Activated CD8-positive, alpha-beta memory T cell treated with anti-CD3 and anti-CD28 coated beads for 24 hours (primary cell): ENCODE data around the gene CDH23.

Experiments used
- DNase-seq: peaks from one replicate; pipeline ENCODE4 v3.0.0-alpha.2; 2020

The CDH23 gene

GRCh38 chr10:71393841-71394475 lies 2.8 kb upstream of the CDH23 start:
- peak; percentile 45 for DNase-seq

- DNase-seq: peak; percentile 40
Observed at GRCh38 chr10:71394926-71395562, 1.7 kb upstream of the CDH23 start.

- DNase-seq: peak; percentile 47
Observed at GRCh38 chr10:71395621-71396020, 1.1 kb upstream of the CDH23 start.

GRCh38 chr10:71396084-71396710 lies 523 bp upstream of the CDH23 start:
- peak; percentile 76 for DNase-seq

GRCh38 chr10:71397296-71398212 lies 834 bp downstream of the CDH23 start:
- DNase-seq: peak; percentile 58

- peak; percentile 41 for DNase-seq
Observed at GRCh38 chr10:71398976-71399375, 2.3 kb downstream of the CDH23 start.

GRCh38 chr10:71399946-71400345 lies 3.2 kb downstream of the CDH23 start:
- DNase-seq: peak; percentile 51

GRCh38 chr10:71401056-71401455 lies 4.3 kb downstream of the CDH23 start:
- DNase-seq: peak; percentile 46

GRCh38 chr10:71402005-71402404 lies 5.3 kb downstream of the CDH23 start:
- no peak for DNase-seq

- no peak for DNase-seq
Observed at GRCh38 chr10:71404503-71405295, 8.0 kb downstream of the CDH23 start.

- DNase-seq: no peak
Observed at GRCh38 chr10:71406878-71407277, 10.2 kb downstream of the CDH23 start.

GRCh38 chr10:71408436-71409225 lies 11.9 kb downstream of the CDH23 start:
- peak; percentile 33 for DNase-seq

GRCh38 chr10:71409516-71410104 lies 12.9 kb downstream of the CDH23 start:
- DNase-seq: peak; percentile 41

GRCh38 chr10:71413581-71413980 lies 16.9 kb downstream of the CDH23 start:
- no peak for DNase-seq

GRCh38 chr10:71414359-71414758 lies 17.6 kb downstream of the CDH23 start:
- DNase-seq: no peak

- peak; percentile 19 for DNase-seq
Observed at GRCh38 chr10:71419002-71419540, 22.4 kb downstream of the CDH23 start.

GRCh38 chr10:71419750-71420149 lies 23.0 kb downstream of the CDH23 start:
- peak; percentile 4 for DNase-seq

- no peak for DNase-seq
Observed at GRCh38 chr10:71421075-71421434, 24.3 kb downstream of the CDH23 start.

- DNase-seq: peak; percentile 41
Observed at GRCh38 chr10:71423250-71423649, 26.5 kb downstream of the CDH23 start.

- peak; percentile 45 for DNase-seq
Observed at GRCh38 chr10:71423901-71424300, 27.2 kb downstream of the CDH23 start.
